ENCODE measurements around the gene SYCE3. TPM values are rescaled to one million over a fixed set of nuclear protein-coding genes. Genes with fewer than 3 reads are reported as not detected.
A peak's percentile ranks its signal among the peaks of the same experiment; 100 is the strongest.

Gene SYCE3
- total and polyA plus RNA-seq, 11 donors: not detected

DNA sequence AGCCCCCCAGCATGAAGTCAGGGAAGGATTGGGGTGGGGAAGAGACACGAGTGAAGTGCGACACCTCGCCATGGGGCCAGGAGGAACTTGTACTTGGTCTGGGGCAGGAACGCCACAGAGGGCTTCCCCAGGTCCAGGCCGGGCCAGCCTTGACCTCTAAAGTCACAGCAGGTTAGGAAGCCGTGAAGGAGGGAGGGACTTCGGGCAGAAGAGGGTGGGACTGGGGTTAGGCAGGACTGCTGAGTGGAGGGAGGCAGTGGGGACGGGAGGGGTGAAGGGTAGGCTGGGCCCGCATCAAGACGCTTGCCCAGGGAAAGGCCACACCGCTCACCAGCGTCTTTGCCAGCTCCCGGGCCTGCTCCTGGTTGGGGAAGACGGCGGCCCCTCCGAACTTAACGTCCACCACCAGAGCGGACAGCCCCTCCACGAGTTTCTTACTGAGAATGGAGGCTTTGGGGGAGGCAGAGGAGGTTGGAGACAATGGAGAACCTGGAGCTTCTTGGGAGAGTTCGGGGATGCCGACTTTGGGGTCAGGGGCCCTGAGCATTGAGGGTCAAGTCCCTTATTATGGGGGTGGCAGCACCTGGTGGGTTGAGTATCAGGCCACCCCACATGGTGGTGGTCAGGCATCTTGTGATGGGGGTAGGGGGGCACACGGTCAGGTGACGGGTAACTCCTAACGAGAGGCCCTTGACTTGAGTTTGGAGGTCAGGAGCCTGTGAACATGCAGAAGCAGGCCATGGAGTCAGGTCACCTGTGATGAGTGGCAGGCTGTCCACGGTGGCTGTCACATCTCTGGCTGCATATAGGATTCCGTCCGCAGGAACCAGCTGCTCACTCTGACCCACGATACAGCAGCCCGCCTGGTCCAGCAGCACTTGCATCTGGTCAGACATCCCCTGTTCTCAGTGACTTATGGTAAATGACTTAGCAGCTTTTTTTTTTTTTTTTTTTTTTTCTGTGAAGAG lies 35.6 kb downstream of the SYCE3 start:
- peaks cover 0 to 68% (median 37%) of the 10 kb centered on the region in 12 donors for H3K4me1 ChIP-seq
- no peaks in the 10 kb centered on the region for H3K9me3 ChIP-seq
- intact Hi-C loops (cut with DNase I): loop anchor here in 4 of 10 donors (2.0 to 10.0 kb wide), 5 partner anchors 35 to 282 kb away; partner anchors contain the start of genes CHKB (in 1 of the 4), SYCE3 (in 1 of the 4) and TUBGCP6 (in 1 of the 4)
- H3K36me3 ChIP-seq: peaks cover 0 to 48% (median 20%) of the 10 kb centered on the region in 9 donors
- WGBS, 4 donors: 48 to 71% (median 62%) methylated on average over 28 to 29 of the region's 29 CpGs
- H3K27me3 ChIP-seq: peaks cover 0 to 30% (median 0%) of the 10 kb centered on the region in 9 donors
- H3K4me3 ChIP-seq: peak overlapping the region; percentile 47 to 89 (median 74)
- peak overlapping the region; percentile 83 to 99 (median 94) for H3K27ac ChIP-seq
- ATAC-seq (peak in 3 of 4 donors; percentile 1 to 11 (median 5)), DNase-seq (peak; percentile 63 to 88 (median 73))
- TF ChIP-seq, protein P1, sequence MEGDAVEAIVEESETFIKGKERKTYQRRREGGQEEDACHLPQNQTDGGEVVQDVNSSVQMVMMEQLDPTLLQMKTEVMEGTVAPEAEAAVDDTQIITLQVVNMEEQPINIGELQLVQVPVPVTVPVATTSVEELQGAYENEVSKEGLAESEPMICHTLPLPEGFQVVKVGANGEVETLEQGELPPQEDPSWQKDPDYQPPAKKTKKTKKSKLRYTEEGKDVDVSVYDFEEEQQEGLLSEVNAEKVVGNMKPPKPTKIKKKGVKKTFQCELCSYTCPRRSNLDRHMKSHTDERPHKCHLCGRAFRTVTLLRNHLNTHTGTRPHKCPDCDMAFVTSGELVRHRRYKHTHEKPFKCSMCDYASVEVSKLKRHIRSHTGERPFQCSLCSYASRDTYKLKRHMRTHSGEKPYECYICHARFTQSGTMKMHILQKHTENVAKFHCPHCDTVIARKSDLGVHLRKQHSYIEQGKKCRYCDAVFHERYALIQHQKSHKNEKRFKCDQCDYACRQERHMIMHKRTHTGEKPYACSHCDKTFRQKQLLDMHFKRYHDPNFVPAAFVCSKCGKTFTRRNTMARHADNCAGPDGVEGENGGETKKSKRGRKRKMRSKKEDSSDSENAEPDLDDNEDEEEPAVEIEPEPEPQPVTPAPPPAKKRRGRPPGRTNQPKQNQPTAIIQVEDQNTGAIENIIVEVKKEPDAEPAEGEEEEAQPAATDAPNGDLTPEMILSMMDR (IDR thresholded peaks at IDR 0.05): no peak
- peak in 1 of 2 donors; percentile 13 for TF ChIP-seq POLR2A (IDR thresholded peaks at IDR 0.05)

DNA sequence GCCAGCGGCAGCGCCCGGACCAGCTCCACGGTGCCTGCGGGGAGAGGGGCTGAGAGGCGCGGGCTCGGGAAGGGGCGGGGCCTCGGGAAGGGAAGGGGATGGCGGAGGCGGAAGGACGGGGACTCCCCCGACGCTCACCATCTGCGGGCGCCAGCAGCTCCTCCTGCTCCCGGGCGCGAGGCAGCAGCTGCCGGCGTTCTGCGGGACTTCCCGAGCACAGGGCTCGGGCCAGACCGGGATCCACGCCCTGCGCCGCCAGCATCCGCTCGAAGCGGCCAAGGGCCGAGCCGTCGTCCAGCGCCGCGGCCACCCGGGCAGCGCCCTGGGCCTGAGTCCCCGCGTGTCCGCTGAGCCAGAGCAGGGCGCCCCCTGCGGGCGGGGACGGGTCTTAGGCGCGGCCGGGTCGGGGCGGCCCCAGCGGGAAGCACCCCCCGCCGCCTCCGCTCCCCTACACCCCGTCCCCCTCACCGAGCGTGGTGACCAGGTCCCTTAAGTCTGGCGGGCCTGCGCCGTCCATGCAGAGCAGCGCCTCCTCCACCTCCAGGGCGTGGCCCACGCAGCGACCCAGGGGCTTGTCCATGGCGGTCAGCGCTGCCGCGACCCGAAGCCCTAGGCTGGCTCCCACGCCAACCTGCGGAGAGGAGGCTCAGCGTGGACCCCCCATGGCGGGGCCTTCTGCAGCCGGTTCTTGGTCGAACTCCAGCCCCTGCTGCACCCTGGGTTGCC lies 36.4 kb downstream of the SYCE3 start:
- peak in 1 of 2 donors; percentile 40 for TF ChIP-seq POLR2A (IDR thresholded peaks at IDR 0.05)
- TF ChIP-seq, protein P1 (IDR thresholded peaks at IDR 0.05): peak; percentile 53 to 84 (median 67)
- peak; percentile 85 to 92 (median 87) for DNase-seq
- peak overlapping the region; percentile 47 to 89 (median 74) for H3K4me3 ChIP-seq
- H3K27ac ChIP-seq: peak overlapping the region; percentile 83 to 99 (median 94)
- H3K27me3 ChIP-seq: peaks cover 0 to 22% (median 0%) of the 10 kb centered on the region in 9 donors
- peak; percentile 3 to 42 (median 24) for ATAC-seq
- no peaks in the 10 kb centered on the region for H3K9me3 ChIP-seq
- H3K36me3 ChIP-seq: peaks cover 0 to 56% (median 27%) of the 10 kb centered on the region in 9 donors
- intact Hi-C loops (cut with DNase I): loop anchor here in 4 of 10 donors (2.0 to 10.0 kb wide), 5 partner anchors 36 to 281 kb away; partner anchors contain the start of genes CHKB (in 1 of the 4), SYCE3 (in 1 of the 4) and TUBGCP6 (in 1 of the 4)
- peaks cover 0 to 60% (median 34%) of the 10 kb centered on the region in 12 donors for H3K4me1 ChIP-seq
- 2 to 8% (median 2%) methylated on average over 8 to 77 of the region's 77 CpGs for WGBS, 4 donors

DNA sequence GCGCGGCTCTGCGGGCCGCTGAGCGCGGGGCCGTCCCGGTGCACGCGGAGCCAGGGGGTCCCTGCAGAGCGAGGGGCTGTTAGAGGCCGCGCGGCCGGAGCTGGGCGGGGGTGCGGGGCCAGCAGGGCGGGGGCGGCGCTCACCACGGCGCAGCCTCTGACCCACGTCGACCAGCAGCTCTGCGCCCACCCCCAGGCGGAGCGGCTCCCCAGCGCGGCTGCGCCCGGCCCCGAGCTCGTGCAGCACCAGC lies 36.9 kb downstream of the SYCE3 start:
- no peak for TF ChIP-seq POLR2A (IDR thresholded peaks at IDR 0.05)
- TF ChIP-seq, protein P1 (IDR thresholded peaks at IDR 0.05): no peak
- intact Hi-C loops (cut with DNase I): loop anchor here in 5 of 10 donors (1.0 to 10.0 kb wide), 8 partner anchors 17 to 281 kb away; partner anchors contain the start of genes NCAPH2 (in 2 of the 5), SYCE3 (in 2 of the 5), CHKB (in 1 of the 5) and TUBGCP6 (in 1 of the 5)

More for the DNA sequence above, 36.9 kb downstream of the SYCE3 start:
- ATAC-seq (peak in 1 of 4 donors; percentile 25), DNase-seq (no peak)
- Histone ChIP-seq H3K36me3 (peaks cover 0 to 61% (median 32%) of the 10 kb centered on the region in 9 donors), H3K27ac (peak overlapping the region; percentile 83 to 99 (median 94)), H3K4me3 (peak overlapping the region; percentile 47 to 89 (median 74)), H3K9me3 (no peaks in the 10 kb centered on the region), H3K4me1 (peaks cover 0 to 55% (median 31%) of the 10 kb centered on the region in 12 donors), H3K27me3 (peaks cover 0 to 17% (median 0%) of the 10 kb centered on the region in 9 donors)
- WGBS, 4 donors: 0% methylated on average over 9 to 33 of the region's 33 CpGs; no CpG with 5 or more reads in 1 of the 4 donors
